Measurements from ENCODE around the gene PIEZO2.

The PIEZO2 gene

DNA sequence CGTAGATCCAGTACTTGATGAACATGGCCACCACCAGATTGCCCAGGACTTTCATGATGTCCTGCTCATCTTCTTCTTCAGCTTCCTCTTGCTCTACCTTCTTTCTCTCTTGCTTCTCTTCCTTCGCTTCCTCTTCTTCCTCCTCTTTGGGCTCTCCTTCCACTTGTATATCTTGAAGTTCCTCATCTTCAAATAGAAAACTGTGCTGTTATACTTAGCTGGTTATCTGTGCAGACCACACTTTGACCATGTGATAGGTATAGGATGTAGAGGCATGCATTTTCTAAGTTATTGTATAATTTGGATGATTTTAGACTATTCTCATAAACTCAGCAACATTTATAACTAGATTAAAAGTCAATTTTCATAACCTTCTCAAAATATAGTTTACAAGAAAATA, 360.2 kb downstream of the PIEZO2 start:
- in situ Hi-C loops (cut with MboI; ENCODE audit: low pct_unique_long_range_greater_than_20kb, low sequenced_read_pairs, unreplicated experiment), result loop anchor here (25.0 kb wide), 1 partner anchor 102 kb away; no protein-coding TSS in a partner anchor
- no peak for DNase-seq (ENCODE audit: low spot score)
- TF ChIP-seq, protein P1, sequence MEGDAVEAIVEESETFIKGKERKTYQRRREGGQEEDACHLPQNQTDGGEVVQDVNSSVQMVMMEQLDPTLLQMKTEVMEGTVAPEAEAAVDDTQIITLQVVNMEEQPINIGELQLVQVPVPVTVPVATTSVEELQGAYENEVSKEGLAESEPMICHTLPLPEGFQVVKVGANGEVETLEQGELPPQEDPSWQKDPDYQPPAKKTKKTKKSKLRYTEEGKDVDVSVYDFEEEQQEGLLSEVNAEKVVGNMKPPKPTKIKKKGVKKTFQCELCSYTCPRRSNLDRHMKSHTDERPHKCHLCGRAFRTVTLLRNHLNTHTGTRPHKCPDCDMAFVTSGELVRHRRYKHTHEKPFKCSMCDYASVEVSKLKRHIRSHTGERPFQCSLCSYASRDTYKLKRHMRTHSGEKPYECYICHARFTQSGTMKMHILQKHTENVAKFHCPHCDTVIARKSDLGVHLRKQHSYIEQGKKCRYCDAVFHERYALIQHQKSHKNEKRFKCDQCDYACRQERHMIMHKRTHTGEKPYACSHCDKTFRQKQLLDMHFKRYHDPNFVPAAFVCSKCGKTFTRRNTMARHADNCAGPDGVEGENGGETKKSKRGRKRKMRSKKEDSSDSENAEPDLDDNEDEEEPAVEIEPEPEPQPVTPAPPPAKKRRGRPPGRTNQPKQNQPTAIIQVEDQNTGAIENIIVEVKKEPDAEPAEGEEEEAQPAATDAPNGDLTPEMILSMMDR (IDR thresholded peaks at IDR 0.05; ENCODE audit: extremely low read depth, insufficient read depth, missing control alignments), result no peak

DNA sequence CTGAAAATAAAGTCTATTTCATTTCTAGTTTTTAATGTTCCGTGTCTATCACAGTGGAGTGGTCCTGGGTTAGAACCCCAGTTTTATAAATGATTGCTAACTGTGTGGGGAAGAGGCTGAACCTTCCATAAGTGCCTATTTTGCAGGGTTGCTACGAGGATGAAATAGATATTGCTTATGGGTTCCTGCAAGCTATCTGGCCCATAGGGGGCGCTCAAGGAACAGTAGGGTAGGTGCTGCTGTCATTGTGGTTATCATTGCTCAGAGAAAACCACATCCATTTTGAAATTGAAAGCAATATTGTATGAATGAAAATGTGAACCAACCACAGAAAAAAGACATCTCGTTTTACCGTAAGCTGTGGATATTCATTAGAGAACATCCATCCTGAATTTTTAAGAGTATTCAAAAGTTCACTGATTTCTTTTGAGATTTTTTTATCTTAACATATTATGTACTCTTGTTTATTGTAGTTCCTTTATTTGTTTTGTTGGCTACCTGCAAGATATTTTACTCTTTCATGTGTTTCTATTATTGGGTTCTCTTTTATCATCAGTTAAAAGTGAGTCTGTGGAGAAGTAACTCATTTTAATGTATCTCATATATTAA, 362.0 kb downstream of the PIEZO2 start:
- TF ChIP-seq, protein P1 (IDR thresholded peaks at IDR 0.05; ENCODE audit: extremely low read depth, insufficient read depth, missing control alignments), result peak; percentile 85
- DNase-seq (ENCODE audit: low spot score), result peak; percentile 73
- in situ Hi-C loops (cut with MboI; ENCODE audit: low pct_unique_long_range_greater_than_20kb, low sequenced_read_pairs, unreplicated experiment), result loop anchor here (25.0 kb wide), 1 partner anchor 100 kb away; no protein-coding TSS in a partner anchor

DNA sequence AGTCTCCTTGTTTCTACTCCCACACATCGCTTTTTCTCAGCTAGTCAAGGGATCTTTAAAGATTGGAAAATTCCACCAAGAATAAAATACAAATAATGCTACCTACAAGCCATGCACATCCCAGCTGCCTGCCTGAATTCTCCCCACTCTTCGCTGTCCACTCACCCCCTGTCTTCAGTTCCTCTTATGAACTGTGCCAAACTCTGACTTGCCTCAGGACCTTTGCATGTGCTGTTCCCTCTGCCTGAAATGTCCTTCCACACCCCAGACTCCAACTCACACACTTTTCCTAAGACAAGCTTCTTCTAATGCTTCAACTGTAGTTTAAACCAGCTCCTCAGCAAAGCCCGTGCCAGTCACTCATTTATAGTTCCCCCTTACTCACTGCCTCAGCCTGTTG, 363.6 kb downstream of the PIEZO2 start:
- TF ChIP-seq, protein P1 (IDR thresholded peaks at IDR 0.05; ENCODE audit: extremely low read depth, insufficient read depth, missing control alignments), result no peak
- no peak for DNase-seq (ENCODE audit: low spot score)
- in situ Hi-C loops (cut with MboI; ENCODE audit: low pct_unique_long_range_greater_than_20kb, low sequenced_read_pairs, unreplicated experiment), result loop anchor here (25.0 kb wide), 1 partner anchor 98 kb away; no protein-coding TSS in a partner anchor

DNA sequence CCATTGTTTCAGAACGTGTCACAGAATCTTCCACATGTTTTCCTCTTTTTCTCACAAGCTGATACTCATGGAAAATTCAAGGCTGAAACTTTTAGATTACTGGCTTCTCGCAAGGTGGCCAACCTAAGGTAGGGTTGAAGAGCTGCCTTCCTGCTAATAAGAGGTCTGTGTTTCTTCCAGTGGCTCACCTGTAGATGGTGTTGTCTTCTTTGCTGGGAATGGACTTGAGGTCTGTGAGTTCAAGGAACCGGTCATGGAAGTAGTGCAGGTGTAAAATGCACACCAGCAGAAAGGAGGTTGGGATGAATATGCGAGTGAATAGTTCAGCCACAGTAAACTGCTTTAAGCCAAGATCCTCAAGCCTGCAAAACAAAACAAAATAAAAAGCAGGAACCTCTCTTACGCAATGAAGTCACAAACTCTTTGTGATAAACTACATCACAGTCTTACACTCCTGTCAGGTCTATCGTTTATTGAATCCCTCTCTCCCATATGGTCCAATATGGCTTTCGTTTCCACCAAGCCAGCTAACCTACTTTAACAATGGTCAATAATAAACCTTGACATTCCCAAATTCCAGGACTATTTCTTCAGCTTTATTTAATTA, 364.7 kb downstream of the PIEZO2 start:
- TF ChIP-seq, protein P1 (IDR thresholded peaks at IDR 0.05; ENCODE audit: extremely low read depth, insufficient read depth, missing control alignments), result no peak
- DNase-seq (ENCODE audit: low spot score), result no peak
- in situ Hi-C loops (cut with MboI; ENCODE audit: low pct_unique_long_range_greater_than_20kb, low sequenced_read_pairs, unreplicated experiment), result loop anchor here (25.0 kb wide), 1 partner anchor 97 kb away; no protein-coding TSS in a partner anchor

DNA sequence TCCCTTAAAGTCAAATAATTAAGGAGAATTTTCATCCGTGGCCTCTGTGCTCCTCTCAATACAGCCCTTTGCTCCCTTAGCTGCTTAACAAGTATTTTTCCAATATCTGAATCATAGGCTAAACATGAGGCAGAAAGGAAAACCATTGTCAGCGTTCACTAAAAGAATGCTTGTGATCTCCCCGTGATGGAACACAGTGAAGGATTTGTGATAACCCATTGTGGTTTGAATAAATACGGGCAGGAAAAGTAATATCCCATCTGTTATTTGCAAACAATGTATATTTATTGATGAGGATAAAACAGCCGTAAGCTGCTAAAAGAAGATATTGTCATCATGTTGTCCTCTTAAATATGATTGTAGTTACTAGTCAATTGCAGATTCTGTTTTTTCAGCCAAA, 365.4 kb downstream of the PIEZO2 start:
- in situ Hi-C loops (cut with MboI; ENCODE audit: low pct_unique_long_range_greater_than_20kb, low sequenced_read_pairs, unreplicated experiment), result loop anchor here (25.0 kb wide), 1 partner anchor 97 kb away; no protein-coding TSS in a partner anchor
- no peak for DNase-seq (ENCODE audit: low spot score)
- TF ChIP-seq, protein P1 (IDR thresholded peaks at IDR 0.05; ENCODE audit: extremely low read depth, insufficient read depth, missing control alignments), result no peak

DNA sequence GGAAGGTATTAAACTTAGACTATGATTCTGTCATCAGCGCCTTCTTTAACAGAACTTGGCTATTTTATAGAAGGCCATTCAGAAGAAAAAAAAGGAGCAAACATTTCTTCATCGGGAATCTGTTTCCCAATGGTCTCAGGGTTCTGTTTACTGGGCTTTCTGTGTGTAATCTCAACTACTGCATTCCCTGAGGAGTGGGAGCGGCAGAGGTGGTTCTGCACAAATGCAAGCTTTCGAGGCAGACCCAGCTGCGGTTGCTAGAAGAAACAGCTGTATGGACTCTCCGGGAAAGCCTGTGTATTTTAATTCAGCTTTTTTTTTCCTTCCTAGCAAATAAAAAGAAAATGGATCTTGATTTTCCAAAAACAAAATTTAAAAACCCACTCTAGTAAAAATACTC, 372.9 kb downstream of the PIEZO2 start:
- no peak for DNase-seq (ENCODE audit: low spot score)
- in situ Hi-C loops (cut with MboI; ENCODE audit: low pct_unique_long_range_greater_than_20kb, low sequenced_read_pairs, unreplicated experiment), result loop anchor here (25.0 kb wide), 1 partner anchor 89 kb away; no protein-coding TSS in a partner anchor
- TF ChIP-seq, protein P1 (IDR thresholded peaks at IDR 0.05; ENCODE audit: extremely low read depth, insufficient read depth, missing control alignments), result no peak

All from GM13977 (cell line).